Measurements from ENCODE around the gene MIF4GD.
"Not testable (repeated sequence)": the region's sequence is repeated elsewhere in the genome, so short reads cannot be mapped to it uniquely, and the experiment has no call there.

Gene MIF4GD

GRCh38 chr17:75257228-75257627 is 13.8 kb downstream of the MIF4GD start:
- not testable (repeated sequence) for DNase-seq

- DNase-seq: not testable (repeated sequence)
These were observed 14.9 kb downstream of the MIF4GD start for GRCh38 chr17:75255954-75256698.

GRCh38 chr17:75252039-75252816 is 18.8 kb downstream of the MIF4GD start:
- DNase-seq: no peak

GRCh38 chr17:75250009-75250471 is 21.0 kb downstream of the MIF4GD start:
- no peak for DNase-seq

- no peak for DNase-seq
These were observed 21.5 kb downstream of the MIF4GD start for GRCh38 chr17:75249564-75249963.

GRCh38 chr17:75246404-75246803 is 24.6 kb downstream of the MIF4GD start:
- DNase-seq: no peak

GRCh38 chr17:75245011-75245410 is 26.0 kb downstream of the MIF4GD start:
- DNase-seq: no peak

GRCh38 chr17:75244133-75244866 is 26.7 kb downstream of the MIF4GD start:
- DNase-seq: no peak

- DNase-seq: no peak
These were observed 28.5 kb downstream of the MIF4GD start for GRCh38 chr17:75242461-75243042.

GRCh38 chr17:75241996-75242460 is 29.0 kb downstream of the MIF4GD start:
- no peak for DNase-seq

- DNase-seq: no peak
These were observed 29.5 kb downstream of the MIF4GD start for GRCh38 chr17:75241502-75241901.

GRCh38 chr17:75241143-75241430 is 29.9 kb downstream of the MIF4GD start:
- no peak for DNase-seq

- peak; percentile 72 for DNase-seq
These were observed 30.5 kb downstream of the MIF4GD start for GRCh38 chr17:75240394-75241142.

- no peak for DNase-seq
These were observed 31.1 kb downstream of the MIF4GD start for GRCh38 chr17:75239778-75240393.

GRCh38 chr17:75239214-75239613 is 31.8 kb downstream of the MIF4GD start:
- DNase-seq: no peak

GRCh38 chr17:75238684-75239191 is 32.3 kb downstream of the MIF4GD start:
- peak; percentile 87 for DNase-seq

- no peak for DNase-seq
These were observed 32.9 kb downstream of the MIF4GD start for GRCh38 chr17:75238020-75238580.

GRCh38 chr17:75237100-75238014 is 33.7 kb downstream of the MIF4GD start:
- DNase-seq: no peak

GRCh38 chr17:75232786-75233185 is 38.2 kb downstream of the MIF4GD start:
- DNase-seq: no peak

All from hematopoietic multipotent progenitor cell treated with erythropoietin and hydrocortisone succinate and interleukin-3 and kit ligand, for 6 days (in vitro differentiated cells).